WTC11 (cell line): ENCODE data around the gene IFNLR1. TPM values are rescaled to one million over a fixed set of nuclear protein-coding genes. Genes with fewer than 3 reads are reported as not detected.

Source experiments
- ATAC-seq: fragments of 200-7000 bp; cut with Tn5 transposase; 2 replicates; pipeline ENCODE4 v1.10.0; 2021; ENCODE audit warnings: mild to moderate bottlenecking, moderate library complexity
- CTCF ChIA-PET: fragments of 300-600 bp; sonication (Branson Sonifier 250); formaldehyde crosslinking; loops from one replicate; lab custom pipeline; 2021; ENCODE audit warnings: antibody characterized with exemption; lab: Charles Lee
- POLR2A ChIA-PET: fragments of 350-600 bp; sonication (Branson Sonifier 250); formaldehyde crosslinking; loops from one replicate; lab custom pipeline; 2021; ENCODE audit warnings: antibody characterized with exemption; lab: Charles Lee
- DNase-seq: peaks from one replicate; pipeline ENCODE4 v3.0.0; 2021; ENCODE audit warnings: low spot score
- H3K27ac Mint-ChIP-seq: 2 replicates; pipeline ENCODE4 v1.8.0; 2021; ENCODE audit warnings: mixed read lengths
- H3K27me3 Mint-ChIP-seq: 2 replicates; pipeline ENCODE4 v1.8.0; 2021; ENCODE audit warnings: low read depth, mild to moderate bottlenecking, moderate library complexity, mixed read lengths
- H3K36me3 Mint-ChIP-seq: 2 replicates; pipeline ENCODE4 v1.8.0; 2021; ENCODE audit warnings: mixed read lengths
- H3K4me1 Mint-ChIP-seq: 2 replicates; pipeline ENCODE4 v1.8.0; 2022; ENCODE audit warnings: mixed read lengths
- H3K4me3 Mint-ChIP-seq: 2 replicates; pipeline ENCODE4 v1.8.0; 2021; ENCODE audit warnings: mild to moderate bottlenecking, moderate library complexity, mixed read lengths
- H3K9me3 Mint-ChIP-seq: 2 replicates; pipeline ENCODE4 v1.8.0; 2021; ENCODE audit warnings: mixed read lengths
- CBFB ChIP-seq: sonication (generic); formaldehyde crosslinking; IDR thresholded peaks from 2 replicates; pipeline ENCODE4 v1.8.1; 2022; ENCODE audit warnings: mild to moderate bottlenecking, low read depth, missing genetic modification reagents
- ELF4 ChIP-seq: sonication (generic); formaldehyde crosslinking; IDR thresholded peaks from 2 replicates; pipeline ENCODE4 v1.8.1; 2022; ENCODE audit warnings: low read depth, mild to moderate bottlenecking, moderate library complexity, missing genetic modification reagents
- FOXP1 ChIP-seq: sonication (generic); formaldehyde crosslinking; IDR thresholded peaks from 2 replicates; pipeline ENCODE4 v1.8.0; 2022; ENCODE audit warnings: missing genetic modification reagents, mild to moderate bottlenecking, moderate library complexity, borderline replicate concordance
- HMGA2 ChIP-seq: fragments of 250-450 bp; sonication (Bioruptor Pico); IDR thresholded peaks from 2 replicates; pipeline ENCODE4 v1.4.0; 2021; ENCODE audit warnings: mild to moderate bottlenecking, moderate library complexity
- KAT7 ChIP-seq: sonication (generic); formaldehyde crosslinking; IDR thresholded peaks from 2 replicates; pipeline ENCODE4 v1.8.1; 2023; ENCODE audit warnings: missing genetic modification reagents, mild to moderate bottlenecking, borderline replicate concordance
- PRRX2 ChIP-seq: fragments of 250-450 bp; sonication (Bioruptor Pico); IDR thresholded peaks from 2 replicates; pipeline ENCODE4 v1.8.0; 2021; ENCODE audit warnings: mild to moderate bottlenecking
- TP53 ChIP-seq: sonication (generic); formaldehyde crosslinking; IDR thresholded peaks from 2 replicates; pipeline ENCODE4 v1.8.1; 2023; ENCODE audit warnings: mild to moderate bottlenecking, missing genetic modification reagents
- ZNF219 ChIP-seq: sonication (generic); formaldehyde crosslinking; IDR thresholded peaks from 2 replicates; pipeline ENCODE4 v1.8.0; 2023; ENCODE audit warnings: missing genetic modification reagents, mild to moderate bottlenecking, borderline replicate concordance
- ZNF263 ChIP-seq: sonication (generic); formaldehyde crosslinking; IDR thresholded peaks from 2 replicates; pipeline ENCODE4 v1.8.1; 2022; ENCODE audit warnings: low read depth, mild to moderate bottlenecking, moderate library complexity, missing genetic modification reagents
- ZNF396 ChIP-seq: fragments of 250-450 bp; sonication (Bioruptor Pico); IDR thresholded peaks from 2 replicates; pipeline ENCODE4 v1.8.0; 2021; ENCODE audit warnings: mild to moderate bottlenecking, moderate library complexity, borderline replicate concordance
- total RNA-seq: library from RNA; stranded (reverse); gene quantifications from 3 replicates; pipeline ENCODE4 v1.2.3, GENCODE V29; 2021
- TF ChIP-seq, protein P1 (sequence below): sonication (generic); formaldehyde crosslinking; IDR thresholded peaks from 2 replicates; pipeline ENCODE4 v1.8.0; 2023; ENCODE audit warnings: missing genetic modification reagents, mild to moderate bottlenecking, borderline replicate concordance
- TF ChIP-seq, protein P2 (sequence below): sonication (generic); formaldehyde crosslinking; IDR thresholded peaks from 2 replicates; pipeline ENCODE4 v1.8.1; 2023; ENCODE audit warnings: mild to moderate bottlenecking, missing genetic modification reagents, moderate library complexity
- TF ChIP-seq, protein P3 (sequence below): sonication (generic); formaldehyde crosslinking; conservative IDR thresholded peaks from 2 replicates; pipeline ENCODE4 v1.8.1; 2023; ENCODE audit warnings: mild to moderate bottlenecking, low read depth, missing genetic modification reagents, moderate library complexity
- TF ChIP-seq, protein P4 (sequence below): sonication (generic); formaldehyde crosslinking; IDR thresholded peaks from 2 replicates; pipeline ENCODE4 v1.8.0; 2022; ENCODE audit warnings: mild to moderate bottlenecking, missing genetic modification reagents

Gene IFNLR1
- total RNA-seq, 1 experiment from 2014 or later: 6.6 TPM

DNA sequence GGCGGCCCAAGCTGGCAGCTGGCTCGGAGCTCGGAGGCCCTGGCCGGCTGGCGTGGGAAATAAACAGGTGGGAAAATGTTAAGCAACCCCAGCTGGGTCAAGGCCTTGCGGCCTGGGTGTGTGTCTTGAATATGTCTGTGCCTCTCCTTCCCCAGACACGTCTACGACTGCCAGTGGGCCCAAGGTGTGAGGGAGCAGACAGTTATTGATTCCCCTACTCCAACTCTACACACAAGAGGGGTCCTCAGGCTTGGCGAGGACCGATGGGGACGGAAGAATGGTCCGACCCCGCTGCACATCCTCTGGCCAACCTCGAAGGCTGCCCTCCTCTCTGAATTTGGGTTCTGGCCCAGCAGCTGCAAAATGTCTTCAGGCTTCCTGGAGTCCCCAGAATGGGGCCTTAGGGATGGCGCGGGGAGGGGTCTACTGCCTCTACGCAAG lies 46.3 kb downstream of the IFNLR1 start:
- Mint-ChIP-seq H3K4me3 (no peak overlapping the region), H3K27ac (no peak overlapping the region), H3K4me1 (no peaks in the 10 kb centered on the region), H3K9me3 (peaks cover 6% of the 10 kb centered on the region), H3K36me3 (no peaks in the 10 kb centered on the region), H3K27me3 (no peaks in the 10 kb centered on the region)
- ChIA-PET CTCF (interaction anchor here (3.5 kb wide), 1 partner anchor 10 kb away, joined by 23 read pairs; no protein-coding TSS in a partner anchor), POLR2A (no interaction called here)
- no peak for DNase-seq
- ATAC-seq: no peak
- no peak for TF ChIP-seq PRRX2
- TF ChIP-seq ZNF263: no peak

DNA sequence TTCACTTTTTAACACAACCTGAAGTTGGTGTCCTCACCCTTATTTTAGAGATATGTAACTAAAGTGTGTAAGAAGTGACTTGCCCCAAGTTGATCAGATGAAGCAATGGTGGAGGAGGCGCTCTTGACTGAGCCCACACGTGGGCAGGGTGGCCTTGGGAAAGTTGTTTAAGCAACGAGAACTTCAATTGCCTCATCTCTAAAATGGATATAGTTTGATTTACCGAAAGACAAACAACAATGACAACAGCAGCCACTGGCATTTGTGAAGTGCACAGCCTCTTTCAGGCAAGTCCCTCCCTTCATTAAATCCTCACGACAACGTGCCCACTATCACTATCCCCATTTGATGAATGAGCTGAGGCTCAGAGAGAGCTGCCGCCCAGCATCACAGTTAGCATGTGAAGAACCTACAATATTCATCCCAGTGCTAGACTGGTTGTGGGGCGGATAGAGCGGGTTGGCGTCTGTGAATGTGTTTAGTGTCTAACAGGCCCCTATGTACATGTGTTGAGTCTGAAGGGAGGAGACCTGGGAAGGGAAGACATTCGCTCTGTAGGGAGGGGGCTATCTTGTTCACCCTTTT lies 47.2 kb downstream of the IFNLR1 start:
- DNase-seq: no peak
- no peak for TF ChIP-seq KAT7 (CRISPR knock-in tag)
- TF ChIP-seq ELF4 (CRISPR knock-in tag): no peak
- no peak for TF ChIP-seq HMGA2 (CRISPR knock-in tag)
- TF ChIP-seq, protein P1, sequence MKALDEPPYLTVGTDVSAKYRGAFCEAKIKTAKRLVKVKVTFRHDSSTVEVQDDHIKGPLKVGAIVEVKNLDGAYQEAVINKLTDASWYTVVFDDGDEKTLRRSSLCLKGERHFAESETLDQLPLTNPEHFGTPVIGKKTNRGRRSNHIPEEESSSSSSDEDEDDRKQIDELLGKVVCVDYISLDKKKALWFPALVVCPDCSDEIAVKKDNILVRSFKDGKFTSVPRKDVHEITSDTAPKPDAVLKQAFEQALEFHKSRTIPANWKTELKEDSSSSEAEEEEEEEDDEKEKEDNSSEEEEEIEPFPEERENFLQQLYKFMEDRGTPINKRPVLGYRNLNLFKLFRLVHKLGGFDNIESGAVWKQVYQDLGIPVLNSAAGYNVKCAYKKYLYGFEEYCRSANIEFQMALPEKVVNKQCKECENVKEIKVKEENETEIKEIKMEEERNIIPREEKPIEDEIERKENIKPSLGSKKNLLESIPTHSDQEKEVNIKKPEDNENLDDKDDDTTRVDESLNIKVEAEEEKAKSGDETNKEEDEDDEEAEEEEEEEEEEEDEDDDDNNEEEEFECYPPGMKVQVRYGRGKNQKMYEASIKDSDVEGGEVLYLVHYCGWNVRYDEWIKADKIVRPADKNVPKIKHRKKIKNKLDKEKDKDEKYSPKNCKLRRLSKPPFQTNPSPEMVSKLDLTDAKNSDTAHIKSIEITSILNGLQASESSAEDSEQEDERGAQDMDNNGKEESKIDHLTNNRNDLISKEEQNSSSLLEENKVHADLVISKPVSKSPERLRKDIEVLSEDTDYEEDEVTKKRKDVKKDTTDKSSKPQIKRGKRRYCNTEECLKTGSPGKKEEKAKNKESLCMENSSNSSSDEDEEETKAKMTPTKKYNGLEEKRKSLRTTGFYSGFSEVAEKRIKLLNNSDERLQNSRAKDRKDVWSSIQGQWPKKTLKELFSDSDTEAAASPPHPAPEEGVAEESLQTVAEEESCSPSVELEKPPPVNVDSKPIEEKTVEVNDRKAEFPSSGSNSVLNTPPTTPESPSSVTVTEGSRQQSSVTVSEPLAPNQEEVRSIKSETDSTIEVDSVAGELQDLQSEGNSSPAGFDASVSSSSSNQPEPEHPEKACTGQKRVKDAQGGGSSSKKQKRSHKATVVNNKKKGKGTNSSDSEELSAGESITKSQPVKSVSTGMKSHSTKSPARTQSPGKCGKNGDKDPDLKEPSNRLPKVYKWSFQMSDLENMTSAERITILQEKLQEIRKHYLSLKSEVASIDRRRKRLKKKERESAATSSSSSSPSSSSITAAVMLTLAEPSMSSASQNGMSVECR (CRISPR knock-in tag): no peak
- TF ChIP-seq, protein P2, sequence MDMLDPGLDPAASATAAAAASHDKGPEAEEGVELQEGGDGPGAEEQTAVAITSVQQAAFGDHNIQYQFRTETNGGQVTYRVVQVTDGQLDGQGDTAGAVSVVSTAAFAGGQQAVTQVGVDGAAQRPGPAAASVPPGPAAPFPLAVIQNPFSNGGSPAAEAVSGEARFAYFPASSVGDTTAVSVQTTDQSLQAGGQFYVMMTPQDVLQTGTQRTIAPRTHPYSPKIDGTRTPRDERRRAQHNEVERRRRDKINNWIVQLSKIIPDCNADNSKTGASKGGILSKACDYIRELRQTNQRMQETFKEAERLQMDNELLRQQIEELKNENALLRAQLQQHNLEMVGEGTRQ (CRISPR knock-in tag): no peak
- no peak for TF ChIP-seq CBFB (CRISPR knock-in tag)
- TF ChIP-seq ZNF219 (CRISPR knock-in tag): no peak
- TF ChIP-seq, protein P3, sequence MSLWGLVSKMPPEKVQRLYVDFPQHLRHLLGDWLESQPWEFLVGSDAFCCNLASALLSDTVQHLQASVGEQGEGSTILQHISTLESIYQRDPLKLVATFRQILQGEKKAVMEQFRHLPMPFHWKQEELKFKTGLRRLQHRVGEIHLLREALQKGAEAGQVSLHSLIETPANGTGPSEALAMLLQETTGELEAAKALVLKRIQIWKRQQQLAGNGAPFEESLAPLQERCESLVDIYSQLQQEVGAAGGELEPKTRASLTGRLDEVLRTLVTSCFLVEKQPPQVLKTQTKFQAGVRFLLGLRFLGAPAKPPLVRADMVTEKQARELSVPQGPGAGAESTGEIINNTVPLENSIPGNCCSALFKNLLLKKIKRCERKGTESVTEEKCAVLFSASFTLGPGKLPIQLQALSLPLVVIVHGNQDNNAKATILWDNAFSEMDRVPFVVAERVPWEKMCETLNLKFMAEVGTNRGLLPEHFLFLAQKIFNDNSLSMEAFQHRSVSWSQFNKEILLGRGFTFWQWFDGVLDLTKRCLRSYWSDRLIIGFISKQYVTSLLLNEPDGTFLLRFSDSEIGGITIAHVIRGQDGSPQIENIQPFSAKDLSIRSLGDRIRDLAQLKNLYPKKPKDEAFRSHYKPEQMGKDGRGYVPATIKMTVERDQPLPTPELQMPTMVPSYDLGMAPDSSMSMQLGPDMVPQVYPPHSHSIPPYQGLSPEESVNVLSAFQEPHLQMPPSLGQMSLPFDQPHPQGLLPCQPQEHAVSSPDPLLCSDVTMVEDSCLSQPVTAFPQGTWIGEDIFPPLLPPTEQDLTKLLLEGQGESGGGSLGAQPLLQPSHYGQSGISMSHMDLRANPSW (CRISPR knock-in tag): no peak
- TF ChIP-seq, protein P4, sequence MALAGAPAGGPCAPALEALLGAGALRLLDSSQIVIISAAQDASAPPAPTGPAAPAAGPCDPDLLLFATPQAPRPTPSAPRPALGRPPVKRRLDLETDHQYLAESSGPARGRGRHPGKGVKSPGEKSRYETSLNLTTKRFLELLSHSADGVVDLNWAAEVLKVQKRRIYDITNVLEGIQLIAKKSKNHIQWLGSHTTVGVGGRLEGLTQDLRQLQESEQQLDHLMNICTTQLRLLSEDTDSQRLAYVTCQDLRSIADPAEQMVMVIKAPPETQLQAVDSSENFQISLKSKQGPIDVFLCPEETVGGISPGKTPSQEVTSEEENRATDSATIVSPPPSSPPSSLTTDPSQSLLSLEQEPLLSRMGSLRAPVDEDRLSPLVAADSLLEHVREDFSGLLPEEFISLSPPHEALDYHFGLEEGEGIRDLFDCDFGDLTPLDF (CRISPR knock-in tag): no peak
- no peak for TF ChIP-seq FOXP1
- no peak for TF ChIP-seq ZNF396 (CRISPR knock-in tag)
- no peak for TF ChIP-seq TP53
- Mint-ChIP-seq H3K4me3 (no peak overlapping the region), H3K9me3 (peaks cover 6% of the 10 kb centered on the region), H3K27me3 (no peaks in the 10 kb centered on the region), H3K4me1 (no peaks in the 10 kb centered on the region), H3K36me3 (no peaks in the 10 kb centered on the region), H3K27ac (no peak overlapping the region; the same call in 1 of the 2 replicates)
- no peak for ATAC-seq
- CTCF ChIA-PET: interaction anchor here (3.5 kb wide), 1 partner anchor 11 kb away, joined by 23 read pairs; no protein-coding TSS in a partner anchor
- POLR2A ChIA-PET: no interaction called here
